Measurements from ENCODE around the gene CAMK2N1. TPM values are rescaled to one million over a fixed set of nuclear protein-coding genes. Genes with fewer than 3 reads are reported as not detected.

The CAMK2N1 gene
- total and polyA plus RNA-seq, 2 of the 13 experiments (the other 11 are each of a cell fraction or from before 2014, with no cell fraction given) = 38.0 to 38.6 TPM

- TF ChIP-seq JUND (CRISPR knock-in tag; IDR thresholded peaks at IDR 0.05) = no peak
- TF ChIP-seq ETV5 (CRISPR knock-in tag; IDR thresholded peaks at IDR 0.05; ENCODE audit: borderline replicate concordance) = no peak
- TF ChIP-seq ERF (CRISPR knock-in tag; IDR thresholded peaks at IDR 0.05) = peak; percentile 65; the same call in 1 of the 2 replicates
- TF ChIP-seq, protein P1, sequence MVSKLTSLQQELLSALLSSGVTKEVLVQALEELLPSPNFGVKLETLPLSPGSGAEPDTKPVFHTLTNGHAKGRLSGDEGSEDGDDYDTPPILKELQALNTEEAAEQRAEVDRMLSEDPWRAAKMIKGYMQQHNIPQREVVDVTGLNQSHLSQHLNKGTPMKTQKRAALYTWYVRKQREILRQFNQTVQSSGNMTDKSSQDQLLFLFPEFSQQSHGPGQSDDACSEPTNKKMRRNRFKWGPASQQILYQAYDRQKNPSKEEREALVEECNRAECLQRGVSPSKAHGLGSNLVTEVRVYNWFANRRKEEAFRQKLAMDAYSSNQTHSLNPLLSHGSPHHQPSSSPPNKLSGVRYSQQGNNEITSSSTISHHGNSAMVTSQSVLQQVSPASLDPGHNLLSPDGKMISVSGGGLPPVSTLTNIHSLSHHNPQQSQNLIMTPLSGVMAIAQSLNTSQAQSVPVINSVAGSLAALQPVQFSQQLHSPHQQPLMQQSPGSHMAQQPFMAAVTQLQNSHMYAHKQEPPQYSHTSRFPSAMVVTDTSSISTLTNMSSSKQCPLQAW (CRISPR knock-in tag; IDR thresholded peaks at IDR 0.05) = peak; percentile 78
- TF ChIP-seq HIC2 (CRISPR knock-in tag; IDR thresholded peaks at IDR 0.05; ENCODE audit: low read depth) = no peak
- no peak for TF ChIP-seq HIVEP1 (CRISPR knock-in tag; IDR thresholded peaks at IDR 0.05)
- TF ChIP-seq E2F1 (CRISPR knock-in tag; IDR thresholded peaks at IDR 0.05) = no peak
- no peak for TF ChIP-seq PPARG (CRISPR knock-in tag; conservative IDR thresholded peaks at IDR 0.05)
- 0 out of 2 replicates have a peak, but pooled peaks have one; percentile 36 for TF ChIP-seq HMGXB3 (CRISPR knock-in tag; IDR thresholded peaks at IDR 0.05; ENCODE audit: borderline replicate concordance)
- TF ChIP-seq, protein P2, sequence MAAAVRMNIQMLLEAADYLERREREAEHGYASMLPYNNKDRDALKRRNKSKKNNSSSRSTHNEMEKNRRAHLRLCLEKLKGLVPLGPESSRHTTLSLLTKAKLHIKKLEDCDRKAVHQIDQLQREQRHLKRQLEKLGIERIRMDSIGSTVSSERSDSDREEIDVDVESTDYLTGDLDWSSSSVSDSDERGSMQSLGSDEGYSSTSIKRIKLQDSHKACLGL (CRISPR knock-in tag; IDR thresholded peaks at IDR 0.05) = no peak
- no peak for TF ChIP-seq ZNF547 (CRISPR knock-in tag; IDR thresholded peaks at IDR 0.05)
- 0 out of 2 replicates have a peak, but pooled peaks have one; percentile 48 for TF ChIP-seq ELF1 (CRISPR knock-in tag; IDR thresholded peaks at IDR 0.05)
- no peak for TF ChIP-seq POLR2AphosphoS2 (IDR thresholded peaks at IDR 0.05; ENCODE audit: low read depth, low read length)
- TF ChIP-seq CBX2 (IDR thresholded peaks at IDR 0.05; ENCODE audit: low read depth, low read length) = no peak
- no peak for TF ChIP-seq CBX2 (CRISPR knock-in tag; IDR thresholded peaks at IDR 0.05; ENCODE audit: low read depth)
- 0 out of 2 replicates have a peak, but pooled peaks have one; percentile 12 for TF ChIP-seq ZFY (CRISPR knock-in tag; IDR thresholded peaks at IDR 0.05)
- no peak for TF ChIP-seq GABPA (IDR thresholded peaks at IDR 0.05; ENCODE audit: low read depth, low read length)
- no peak for TF ChIP-seq GABPA (CRISPR knock-in tag; IDR thresholded peaks at IDR 0.05; ENCODE audit: low read depth)
These were observed 8.0 kb upstream of the CAMK2N1 start (continued) for GRCh38 chr1:20493839-20494608.
